ENCODE results near the gene FHOD3.

The FHOD3 gene

GRCh38 chr18:36335476-36336279 is 38.2 kb downstream of the FHOD3 start:
- no peak for TF ChIP-seq CTCF (IDR thresholded peaks at IDR 0.05; ENCODE audit: low read depth, low read length)
- no peak overlapping the region for H3K4me3 ChIP-seq (ENCODE audit: low read depth, low read length)

- no peak overlapping the region for H3K4me3 ChIP-seq (ENCODE audit: low read depth, low read length)
- no peak for TF ChIP-seq CTCF (IDR thresholded peaks at IDR 0.05; ENCODE audit: low read depth, low read length)
Observed at GRCh38 chr18:36337679-36338402, 40.3 kb downstream of the FHOD3 start.

- no peak for TF ChIP-seq CTCF (IDR thresholded peaks at IDR 0.05; ENCODE audit: low read depth, low read length)
- no peak overlapping the region for H3K4me3 ChIP-seq (ENCODE audit: low read depth, low read length)
Observed at GRCh38 chr18:36338403-36338933, 41.0 kb downstream of the FHOD3 start.

- no peak for TF ChIP-seq CTCF (IDR thresholded peaks at IDR 0.05; ENCODE audit: low read depth, low read length)
- H3K4me3 ChIP-seq (ENCODE audit: low read depth, low read length) = no peak overlapping the region
Observed at GRCh38 chr18:36340246-36340645, 42.7 kb downstream of the FHOD3 start.

- no peak for TF ChIP-seq CTCF (IDR thresholded peaks at IDR 0.05; ENCODE audit: low read depth, low read length)
Observed at GRCh38 chr18:36341944-36342343, 44.4 kb downstream of the FHOD3 start.

GRCh38 chr18:36348331-36348730 is 50.8 kb downstream of the FHOD3 start:
- H3K4me3 ChIP-seq (ENCODE audit: low read depth, low read length) = no peak overlapping the region
- TF ChIP-seq CTCF (IDR thresholded peaks at IDR 0.05; ENCODE audit: low read depth, low read length) = no peak

More at GRCh38 chr18:36341944-36342343, 44.4 kb downstream of the FHOD3 start:
- no peak overlapping the region for H3K4me3 ChIP-seq (ENCODE audit: low read depth, low read length)

- H3K4me3 ChIP-seq (ENCODE audit: low read depth, low read length) = no peak overlapping the region
- TF ChIP-seq CTCF (IDR thresholded peaks at IDR 0.05; ENCODE audit: low read depth, low read length) = no peak
Observed at GRCh38 chr18:36348971-36349417, 51.5 kb downstream of the FHOD3 start.
